DND-41 (cell line): ENCODE results near the gene MAST4.

Experiments used
- CTCF ChIP-seq: IDR thresholded peaks from 2 replicates; pipeline ENCODE4 v1.5.1; 2012; ENCODE audit warnings: borderline replicate concordance, low read length, moderate library complexity, mild to moderate bottlenecking; ENCODE audit not compliant: poor library complexity, severe bottlenecking; ENCODE audit errors: extremely low read depth
- EZH2 ChIP-seq: IDR thresholded peaks from 3 replicates; pipeline ENCODE4 v1.6.1; 2012; ENCODE audit warnings: borderline replicate concordance, low read depth, mild to moderate bottlenecking, moderate library complexity, low read length, inconsistent platforms; ENCODE audit not compliant: severe bottlenecking

GRCh38 chr5:67178966-67179365, 582.8 kb downstream of the MAST4 start:
- TF ChIP-seq CTCF (no peak), EZH2 (no peak)
